ENCODE measurements around the gene WWTR1. TPM values are rescaled to one million over a fixed set of nuclear protein-coding genes. Genes with fewer than 3 reads are reported as not detected.

WWTR1 gene
- total RNA-seq, 1 donor from 2014 or later: 2.6 TPM

GRCh38 chr3:149579161-149579560 lies 78.7 kb downstream of the WWTR1 start:
- intact Hi-C loops (cut with micrococcal nuclease): no loop called here
- Mint-ChIP-seq H3K4me1 (ENCODE audit: low read depth) (peaks cover 46% of the 10 kb centered on the region), H3K27ac (peak overlapping the region; percentile 6), H3K27me3 (ENCODE audit: low read depth) (peaks cover 6% of the 10 kb centered on the region), H3K4me3 (ENCODE audit: low read depth) (no peak overlapping the region), H3K36me3 (ENCODE audit: low read depth) (peaks cover 4% of the 10 kb centered on the region), H3K9me3 (peaks cover 2% of the 10 kb centered on the region)
- DNase-seq (ENCODE audit: low spot score): no peak

GRCh38 chr3:149577801-149578200 lies 80.0 kb downstream of the WWTR1 start:
- Mint-ChIP-seq H3K4me3 (ENCODE audit: low read depth) (no peak overlapping the region), H3K36me3 (ENCODE audit: low read depth) (peaks cover 7% of the 10 kb centered on the region), H3K27ac (no peak overlapping the region), H3K4me1 (ENCODE audit: low read depth) (peaks cover 49% of the 10 kb centered on the region), H3K27me3 (ENCODE audit: low read depth) (no peaks in the 10 kb centered on the region), H3K9me3 (peaks cover 3% of the 10 kb centered on the region)
- DNase-seq (ENCODE audit: low spot score): no peak
- intact Hi-C loops (cut with micrococcal nuclease): loop anchor here (2.0 kb wide), 2 partner anchors 31 to 235 kb away; partner anchors contain the start of gene RNF13

- peaks cover 3% of the 10 kb centered on the region for H3K9me3 Mint-ChIP-seq
- peaks cover 7% of the 10 kb centered on the region for H3K36me3 Mint-ChIP-seq (ENCODE audit: low read depth)
- DNase-seq (ENCODE audit: low spot score): no peak
- H3K4me1 Mint-ChIP-seq (ENCODE audit: low read depth): peaks cover 51% of the 10 kb centered on the region
- intact Hi-C loops (cut with micrococcal nuclease): loop anchor here (1.0 to 2.0 kb wide), 5 partner anchors 33 to 237 kb away; partner anchors contain the start of gene RNF13
- H3K27me3 Mint-ChIP-seq (ENCODE audit: low read depth): no peaks in the 10 kb centered on the region
- peak overlapping the region; percentile 17 for H3K27ac Mint-ChIP-seq
- no peak overlapping the region for H3K4me3 Mint-ChIP-seq (ENCODE audit: low read depth)
Measured at GRCh38 chr3:149575961-149576564, 81.8 kb downstream of the WWTR1 start.

GRCh38 chr3:149575213-149575960 lies 82.4 kb downstream of the WWTR1 start:
- Mint-ChIP-seq H3K27ac (peak overlapping the region; percentile 14), H3K27me3 (ENCODE audit: low read depth) (no peaks in the 10 kb centered on the region), H3K4me1 (ENCODE audit: low read depth) (peaks cover 48% of the 10 kb centered on the region), H3K36me3 (ENCODE audit: low read depth) (peaks cover 7% of the 10 kb centered on the region), H3K9me3 (peaks cover 3% of the 10 kb centered on the region), H3K4me3 (ENCODE audit: low read depth) (no peak overlapping the region)
- DNase-seq (ENCODE audit: low spot score): no peak
- intact Hi-C loops (cut with micrococcal nuclease): no loop called here

- H3K9me3 Mint-ChIP-seq: peaks cover 3% of the 10 kb centered on the region
- intact Hi-C loops (cut with micrococcal nuclease): no loop called here
- no peaks in the 10 kb centered on the region for H3K27me3 Mint-ChIP-seq (ENCODE audit: low read depth)
- no peak for DNase-seq (ENCODE audit: low spot score)
- H3K4me1 Mint-ChIP-seq (ENCODE audit: low read depth): peaks cover 32% of the 10 kb centered on the region
- no peak overlapping the region for H3K27ac Mint-ChIP-seq
- H3K36me3 Mint-ChIP-seq (ENCODE audit: low read depth): peaks cover 7% of the 10 kb centered on the region
- no peak overlapping the region for H3K4me3 Mint-ChIP-seq (ENCODE audit: low read depth)
Measured at GRCh38 chr3:149572796-149573414, 84.9 kb downstream of the WWTR1 start.

- Mint-ChIP-seq H3K27me3 (ENCODE audit: low read depth) (peaks cover 5% of the 10 kb centered on the region), H3K9me3 (peaks cover 3% of the 10 kb centered on the region), H3K4me3 (ENCODE audit: low read depth) (no peak overlapping the region), H3K4me1 (ENCODE audit: low read depth) (peaks cover 30% of the 10 kb centered on the region), H3K27ac (no peak overlapping the region), H3K36me3 (ENCODE audit: low read depth) (peaks cover 7% of the 10 kb centered on the region)
- intact Hi-C loops (cut with micrococcal nuclease): loop anchor here (2.0 kb wide), 1 partner anchor 87 kb away; the partner anchor contains the start of gene WWTR1
- no peak for DNase-seq (ENCODE audit: low spot score)
Measured at GRCh38 chr3:149571381-149571780, 86.4 kb downstream of the WWTR1 start.

GRCh38 chr3:149570016-149570415 lies 87.8 kb downstream of the WWTR1 start:
- Mint-ChIP-seq H3K9me3 (peaks cover 3% of the 10 kb centered on the region), H3K27ac (no peak overlapping the region), H3K27me3 (ENCODE audit: low read depth) (peaks cover 10% of the 10 kb centered on the region), H3K4me1 (ENCODE audit: low read depth) (peaks cover 20% of the 10 kb centered on the region), H3K4me3 (ENCODE audit: low read depth) (no peak overlapping the region), H3K36me3 (ENCODE audit: low read depth) (peaks cover 7% of the 10 kb centered on the region)
- intact Hi-C loops (cut with micrococcal nuclease): loop anchor here (2.0 kb wide), 1 partner anchor 89 kb away; the partner anchor contains the start of gene WWTR1
- DNase-seq (ENCODE audit: low spot score): no peak

GRCh38 chr3:149567381-149567780 lies 90.4 kb downstream of the WWTR1 start:
- intact Hi-C loops (cut with micrococcal nuclease): loop anchor here (5.0 kb wide), 1 partner anchor 205 kb away; no protein-coding TSS in a partner anchor

GRCh38 chr3:149566292-149566975 lies 91.4 kb downstream of the WWTR1 start:
- Mint-ChIP-seq H3K27me3 (ENCODE audit: low read depth) (peaks cover 13% of the 10 kb centered on the region), H3K4me3 (ENCODE audit: low read depth) (no peak overlapping the region), H3K36me3 (ENCODE audit: low read depth) (no peaks in the 10 kb centered on the region), H3K4me1 (ENCODE audit: low read depth) (peaks cover 5% of the 10 kb centered on the region), H3K9me3 (no peaks in the 10 kb centered on the region), H3K27ac (no peak overlapping the region)
- intact Hi-C loops (cut with micrococcal nuclease): loop anchor here (5.0 kb wide), 1 partner anchor 206 kb away; no protein-coding TSS in a partner anchor
- no peak for DNase-seq (ENCODE audit: low spot score)

More at GRCh38 chr3:149567381-149567780, 90.4 kb downstream of the WWTR1 start:
- no peaks in the 10 kb centered on the region for H3K36me3 Mint-ChIP-seq (ENCODE audit: low read depth)
- peaks cover 12% of the 10 kb centered on the region for H3K4me1 Mint-ChIP-seq (ENCODE audit: low read depth)
- peaks cover 13% of the 10 kb centered on the region for H3K27me3 Mint-ChIP-seq (ENCODE audit: low read depth)
- H3K27ac Mint-ChIP-seq: no peak overlapping the region
- DNase-seq (ENCODE audit: low spot score): no peak
- no peaks in the 10 kb centered on the region for H3K9me3 Mint-ChIP-seq
- H3K4me3 Mint-ChIP-seq (ENCODE audit: low read depth): no peak overlapping the region

- peaks cover 2% of the 10 kb centered on the region for H3K4me1 Mint-ChIP-seq (ENCODE audit: low read depth)
- H3K9me3 Mint-ChIP-seq: no peaks in the 10 kb centered on the region
- intact Hi-C loops (cut with micrococcal nuclease): no loop called here
- H3K27me3 Mint-ChIP-seq (ENCODE audit: low read depth): peaks cover 24% of the 10 kb centered on the region
- H3K27ac Mint-ChIP-seq: no peak overlapping the region
- H3K36me3 Mint-ChIP-seq (ENCODE audit: low read depth): no peaks in the 10 kb centered on the region
- DNase-seq (ENCODE audit: low spot score): no peak
- H3K4me3 Mint-ChIP-seq (ENCODE audit: low read depth): no peak overlapping the region
Measured at GRCh38 chr3:149564079-149564478, 93.7 kb downstream of the WWTR1 start.

GRCh38 chr3:149563114-149563513 lies 94.7 kb downstream of the WWTR1 start:
- H3K27me3 Mint-ChIP-seq (ENCODE audit: low read depth): peaks cover 26% of the 10 kb centered on the region
- no peaks in the 10 kb centered on the region for H3K9me3 Mint-ChIP-seq
- no peak overlapping the region for H3K27ac Mint-ChIP-seq
- intact Hi-C loops (cut with micrococcal nuclease): no loop called here
- DNase-seq (ENCODE audit: low spot score): no peak
- H3K4me1 Mint-ChIP-seq (ENCODE audit: low read depth): peaks cover 2% of the 10 kb centered on the region
- H3K4me3 Mint-ChIP-seq (ENCODE audit: low read depth): no peak overlapping the region
- no peaks in the 10 kb centered on the region for H3K36me3 Mint-ChIP-seq (ENCODE audit: low read depth)

GRCh38 chr3:149560617-149561016 lies 97.2 kb downstream of the WWTR1 start:
- DNase-seq (ENCODE audit: low spot score): no peak
- Mint-ChIP-seq H3K36me3 (ENCODE audit: low read depth) (no peaks in the 10 kb centered on the region), H3K9me3 (no peaks in the 10 kb centered on the region), H3K27me3 (ENCODE audit: low read depth) (peaks cover 16% of the 10 kb centered on the region), H3K4me1 (ENCODE audit: low read depth) (no peaks in the 10 kb centered on the region), H3K27ac (no peak overlapping the region), H3K4me3 (ENCODE audit: low read depth) (no peak overlapping the region)
- intact Hi-C loops (cut with micrococcal nuclease): no loop called here
